Right lung (tissue), 5 donors: ENCODE data around the gene C20orf144. TPM values are rescaled to one million over a fixed set of nuclear protein-coding genes. Genes with fewer than 3 reads are reported as not detected.

ENCODE experiments used
- DNase-seq, 2 donors: peaks; one replicate each; pipeline ENCODE4 v3.0.0-alpha.2; 2013
- polyA plus RNA-seq, 5 donors: library from polyadenylated mRNA; unstranded; fragments of 120-200 nt; gene quantifications; one replicate each; pipeline versions ENCODE4 v1.2.1 to v1.2.3, GENCODE V29; 2013; ENCODE audit warnings: inconsistent platforms in 1 of 5, low replicate concordance in 1 of 5; ENCODE audit not compliant: insufficient read length in 5 of 5, insufficient read depth in 1 of 5

The C20orf144 gene
- polyA plus RNA-seq, 5 donors, result 0.32 to 0.60 (median 0.39) TPM

- DNase-seq, result no peak
Observed at GRCh38 chr20:33648396-33649004, 13.6 kb upstream of the C20orf144 start.

GRCh38 chr20:33649201-33649681, 12.9 kb upstream of the C20orf144 start:
- peak in 1 of 2 donors; percentile 46 for DNase-seq

- DNase-seq, result no peak
Observed at GRCh38 chr20:33650111-33650752, 11.9 kb upstream of the C20orf144 start.

- no peak for DNase-seq
Observed at GRCh38 chr20:33650753-33651561, 11.2 kb upstream of the C20orf144 start.

- no peak for DNase-seq
Observed at GRCh38 chr20:33651562-33652048, 10.5 kb upstream of the C20orf144 start.

GRCh38 chr20:33653218-33653899, 8.8 kb upstream of the C20orf144 start:
- DNase-seq, result peak in 1 of 2 donors; percentile 66

GRCh38 chr20:33653900-33654596, 8.1 kb upstream of the C20orf144 start:
- DNase-seq, result no peak

- no peak for DNase-seq
Observed at GRCh38 chr20:33654680-33655161, 7.4 kb upstream of the C20orf144 start.

- no peak for DNase-seq
Observed at GRCh38 chr20:33655164-33655563, 7.0 kb upstream of the C20orf144 start.

- no peak for DNase-seq
Observed at GRCh38 chr20:33656010-33656782, 5.9 kb upstream of the C20orf144 start.

GRCh38 chr20:33656783-33657703, 5.1 kb upstream of the C20orf144 start:
- no peak for DNase-seq

GRCh38 chr20:33657704-33658095, 4.4 kb upstream of the C20orf144 start:
- no peak for DNase-seq

- DNase-seq, result no peak
Observed at GRCh38 chr20:33658510-33658909, 3.6 kb upstream of the C20orf144 start.

GRCh38 chr20:33658929-33659328, 3.2 kb upstream of the C20orf144 start:
- DNase-seq, result no peak

- DNase-seq, result no peak
Observed at GRCh38 chr20:33659341-33660034, 2.6 kb upstream of the C20orf144 start.

- DNase-seq, result no peak
Observed at GRCh38 chr20:33660035-33660684, 2.0 kb upstream of the C20orf144 start.

GRCh38 chr20:33660685-33661058, 1.5 kb upstream of the C20orf144 start:
- no peak for DNase-seq
